ENCODE data around the gene ITGAL.

The ITGAL gene

GRCh38 chr16:30437511-30438046 is 35.0 kb upstream of the ITGAL start:
- TF ChIP-seq CTCF (IDR thresholded peaks at IDR 0.05; ENCODE audit: borderline replicate concordance, control extremely low read depth, extremely low read depth, insufficient read depth, missing control alignments): no peak
- in situ Hi-C loops (cut with MboI; ENCODE audit: low sequenced_read_pairs, unreplicated experiment): loop anchor here (10.0 to 25.0 kb wide), 2 partner anchors 87 to 175 kb away; partner anchors contain the start of genes ZNF689 and ZNF768
- DNase-seq (ENCODE audit: low spot score): no peak

- no peak for DNase-seq (ENCODE audit: low spot score)
- no peak for TF ChIP-seq CTCF (IDR thresholded peaks at IDR 0.05; ENCODE audit: borderline replicate concordance, control extremely low read depth, extremely low read depth, insufficient read depth, missing control alignments)
- in situ Hi-C loops (cut with MboI; ENCODE audit: low sequenced_read_pairs, unreplicated experiment): loop anchor here (10.0 to 25.0 kb wide), 2 partner anchors 86 to 173 kb away; partner anchors contain the start of genes ZNF689 and ZNF768
Measured at GRCh38 chr16:30438835-30439234, 33.7 kb upstream of the ITGAL start.

GRCh38 chr16:30439720-30440348 is 32.7 kb upstream of the ITGAL start:
- TF ChIP-seq CTCF (IDR thresholded peaks at IDR 0.05; ENCODE audit: borderline replicate concordance, control extremely low read depth, extremely low read depth, insufficient read depth, missing control alignments): no peak
- in situ Hi-C loops (cut with MboI; ENCODE audit: low sequenced_read_pairs, unreplicated experiment): loop anchor here (10.0 to 25.0 kb wide), 2 partner anchors 85 to 172 kb away; partner anchors contain the start of genes ZNF689 and ZNF768
- DNase-seq (ENCODE audit: low spot score): no peak

GRCh38 chr16:30443631-30444030 is 28.9 kb upstream of the ITGAL start:
- in situ Hi-C loops (cut with MboI; ENCODE audit: low sequenced_read_pairs, unreplicated experiment): loop anchor here (25.0 kb wide), 1 partner anchor 169 kb away; the partner anchor contains the start of gene ZNF689
- no peak for TF ChIP-seq CTCF (IDR thresholded peaks at IDR 0.05; ENCODE audit: borderline replicate concordance, control extremely low read depth, extremely low read depth, insufficient read depth, missing control alignments)
- DNase-seq (ENCODE audit: low spot score): no peak

- no peak for TF ChIP-seq CTCF (IDR thresholded peaks at IDR 0.05; ENCODE audit: borderline replicate concordance, control extremely low read depth, extremely low read depth, insufficient read depth, missing control alignments)
- DNase-seq (ENCODE audit: low spot score): no peak
- in situ Hi-C loops (cut with MboI; ENCODE audit: low sequenced_read_pairs, unreplicated experiment): loop anchor here (25.0 kb wide), 1 partner anchor 168 kb away; the partner anchor contains the start of gene ZNF689
Measured at GRCh38 chr16:30444231-30445148, 28.1 kb upstream of the ITGAL start.

- no peak for DNase-seq (ENCODE audit: low spot score)
- no peak for TF ChIP-seq CTCF (IDR thresholded peaks at IDR 0.05; ENCODE audit: borderline replicate concordance, control extremely low read depth, extremely low read depth, insufficient read depth, missing control alignments)
- in situ Hi-C loops (cut with MboI; ENCODE audit: low sequenced_read_pairs, unreplicated experiment): loop anchor here (25.0 kb wide), 1 partner anchor 167 kb away; the partner anchor contains the start of gene ZNF689
Measured at GRCh38 chr16:30445149-30445407, 27.5 kb upstream of the ITGAL start.
